Caco-2 (cell line): ENCODE measurements around the gene H3-3A. TPM values are rescaled to one million over a fixed set of nuclear protein-coding genes. Genes with fewer than 3 reads are reported as not detected.

Experiments
- BruUV-seq: library from RNA; stranded (reverse); fragments of 400-500 nt; replicated peaks from 2 replicates; lab custom pipeline; 2021; lab: Mats Ljungman, UMichigan
- CTCF ChIA-PET: fragments of 300-600 bp; sonication (Branson Sonifier 250); formaldehyde crosslinking; loops from one replicate; lab custom pipeline; 2022; ENCODE audit warnings: antibody characterized with exemption; lab: Charles Lee
- POLR2A ChIA-PET: fragments of 300-600 bp; sonication (Branson Sonifier 250); formaldehyde crosslinking; loops from one replicate; lab custom pipeline; 2022; ENCODE audit warnings: antibody characterized with exemption; lab: Charles Lee
- DNase-seq, 2 experiments: peaks; one replicate each; pipeline versions ENCODE4 v3.0.0 to v3.0.0-alpha.2; 2020 to 2022
- H3K27me3 ChIP-seq: replicated peaks from 2 replicates; pipeline ENCODE4 v1.6.0; 2011; ENCODE audit warnings: low read length; ENCODE audit not compliant: control insufficient read depth, insufficient read depth
- H3K36me3 ChIP-seq: 2 replicates; pipeline ENCODE4 v1.5.1; 2011; ENCODE audit warnings: low read length; ENCODE audit not compliant: control insufficient read depth, insufficient read depth
- H3K4me1 ChIP-seq: fragments of 250-450 bp; sonication (Bioruptor Pico); 2 replicates; pipeline ENCODE4 v1.5.1; 2020; ENCODE audit warnings: mild to moderate bottlenecking
- H3K4me3 ChIP-seq: 2 replicates; pipeline ENCODE4 v1.5.1; 2011; ENCODE audit warnings: low read depth, mild to moderate bottlenecking, control low read depth, low read length
- H3K9me3 ChIP-seq: fragments of 250-450 bp; sonication (Bioruptor Pico); 2 replicates; pipeline ENCODE4 v1.5.1; 2020; ENCODE audit warnings: mild to moderate bottlenecking, moderate library complexity
- H3K27ac Mint-ChIP-seq: one replicate; pipeline ENCODE4 v1.8.0; 2022; ENCODE audit warnings: mixed read lengths; ENCODE audit not compliant: unreplicated experiment
- H3K27me3 Mint-ChIP-seq: one replicate; pipeline ENCODE4 v1.8.0; 2022; ENCODE audit warnings: mixed read lengths; ENCODE audit not compliant: insufficient read depth, unreplicated experiment
- H3K36me3 Mint-ChIP-seq: one replicate; pipeline ENCODE4 v1.8.0; 2022; ENCODE audit warnings: mild to moderate bottlenecking, mixed read lengths; ENCODE audit not compliant: insufficient read depth, unreplicated experiment
- H3K4me1 Mint-ChIP-seq: one replicate; pipeline ENCODE4 v1.8.0; 2022; ENCODE audit warnings: low read depth, mixed read lengths; ENCODE audit not compliant: unreplicated experiment
- H3K4me3 Mint-ChIP-seq: one replicate; pipeline ENCODE4 v1.8.0; 2022; ENCODE audit warnings: mild to moderate bottlenecking, moderate library complexity, mixed read lengths; ENCODE audit not compliant: unreplicated experiment
- H3K9me3 Mint-ChIP-seq: one replicate; pipeline ENCODE4 v1.8.0; 2022; ENCODE audit warnings: mixed read lengths; ENCODE audit not compliant: unreplicated experiment
- intact Hi-C: fragments of 100-400 bp; cut with micrococcal nuclease; formaldehyde crosslinking; loops from one replicate; pipeline ENCODE4 v1.10.0; 2022; ENCODE audit not compliant: unreplicated experiment
- total RNA-seq: library from RNA; stranded (reverse); gene quantifications from 2 replicates; pipeline ENCODE4 v1.2.3, GENCODE V29; 2022
- TF ChIP-seq, protein P1 (sequence below), 2 experiments: fragments of 200-600 bp in 1 of 2; IDR thresholded peaks; 1 replicate in 1 of 2; 2 replicates in 1 of 2; pipeline versions ENCODE4 v1.5.1 to v1.8.0; 2011 to 2022; ENCODE audit warnings: antibody characterized with exemption in 1 of 2, control low read depth in 1 of 2, inconsistent platforms in 1 of 2, low read depth in 1 of 2, low read length in 1 of 2, mild to moderate bottlenecking in 1 of 2, moderate library complexity in 1 of 2; ENCODE audit not compliant: insufficient read depth in 1 of 2, severe bottlenecking in 1 of 2, unreplicated experiment in 1 of 2

The H3-3A gene
- total RNA-seq, 1 experiment from 2014 or later: 512 TPM

DNA sequence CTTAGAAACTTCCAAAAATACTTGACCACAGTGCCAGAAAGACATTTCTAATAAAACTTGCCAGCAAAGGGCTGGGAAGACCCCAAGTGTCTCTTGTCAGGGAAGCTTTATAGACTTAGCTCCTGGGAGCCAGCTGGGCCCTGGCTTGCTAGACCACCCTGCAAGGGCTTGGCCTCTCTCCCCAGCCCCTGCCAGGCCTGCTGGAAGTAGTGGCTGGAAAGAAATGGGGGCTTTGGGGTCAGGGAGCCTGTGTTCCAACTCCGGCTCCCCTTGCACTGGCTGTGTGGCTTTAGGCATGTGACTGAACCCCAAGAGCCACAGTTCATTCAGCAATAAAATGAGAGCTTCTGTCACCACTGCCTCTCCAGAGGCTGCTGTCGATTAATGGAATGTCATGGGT is 31.1 kb downstream of the H3-3A start:
- Mint-ChIP-seq H3K27ac (no peak overlapping the region), H3K4me1 (peaks cover 12% of the 10 kb centered on the region), H3K4me3 (no peak overlapping the region), H3K36me3 (no peaks in the 10 kb centered on the region), H3K9me3 (no peaks in the 10 kb centered on the region), H3K27me3 (no peaks in the 10 kb centered on the region)
- TF ChIP-seq, protein P1, sequence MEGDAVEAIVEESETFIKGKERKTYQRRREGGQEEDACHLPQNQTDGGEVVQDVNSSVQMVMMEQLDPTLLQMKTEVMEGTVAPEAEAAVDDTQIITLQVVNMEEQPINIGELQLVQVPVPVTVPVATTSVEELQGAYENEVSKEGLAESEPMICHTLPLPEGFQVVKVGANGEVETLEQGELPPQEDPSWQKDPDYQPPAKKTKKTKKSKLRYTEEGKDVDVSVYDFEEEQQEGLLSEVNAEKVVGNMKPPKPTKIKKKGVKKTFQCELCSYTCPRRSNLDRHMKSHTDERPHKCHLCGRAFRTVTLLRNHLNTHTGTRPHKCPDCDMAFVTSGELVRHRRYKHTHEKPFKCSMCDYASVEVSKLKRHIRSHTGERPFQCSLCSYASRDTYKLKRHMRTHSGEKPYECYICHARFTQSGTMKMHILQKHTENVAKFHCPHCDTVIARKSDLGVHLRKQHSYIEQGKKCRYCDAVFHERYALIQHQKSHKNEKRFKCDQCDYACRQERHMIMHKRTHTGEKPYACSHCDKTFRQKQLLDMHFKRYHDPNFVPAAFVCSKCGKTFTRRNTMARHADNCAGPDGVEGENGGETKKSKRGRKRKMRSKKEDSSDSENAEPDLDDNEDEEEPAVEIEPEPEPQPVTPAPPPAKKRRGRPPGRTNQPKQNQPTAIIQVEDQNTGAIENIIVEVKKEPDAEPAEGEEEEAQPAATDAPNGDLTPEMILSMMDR (IDR thresholded peaks at IDR 0.05; ENCODE audit: insufficient read depth in 1 of 2, low read depth in 1 of 2, low read length in 1 of 2, severe bottlenecking in 1 of 2, unreplicated experiment in 1 of 2): no peak
- POLR2A ChIA-PET: interaction anchor here (0.5 kb wide), 1 partner anchor 1050 kb away, joined by 3 read pairs; no protein-coding TSS in a partner anchor
- H3K4me3 ChIP-seq: no peak overlapping the region
- no peaks in the 10 kb centered on the region for H3K36me3 ChIP-seq
- intact Hi-C loops: no loop called here
- H3K27me3 ChIP-seq: no peaks in the 10 kb centered on the region
- no peaks in the 10 kb centered on the region for H3K9me3 ChIP-seq
- H3K4me1 ChIP-seq: peaks cover 8% of the 10 kb centered on the region; the same call in 1 of the 2 replicates
- CTCF ChIA-PET: interaction anchor here (1.4 kb wide), 1 partner anchor 29 kb away, joined by 5 read pairs; no protein-coding TSS in a partner anchor
- no TSS peak for BruUV-seq
- DNase-seq: peak in 1 of 2 experiments; percentile 1

DNA sequence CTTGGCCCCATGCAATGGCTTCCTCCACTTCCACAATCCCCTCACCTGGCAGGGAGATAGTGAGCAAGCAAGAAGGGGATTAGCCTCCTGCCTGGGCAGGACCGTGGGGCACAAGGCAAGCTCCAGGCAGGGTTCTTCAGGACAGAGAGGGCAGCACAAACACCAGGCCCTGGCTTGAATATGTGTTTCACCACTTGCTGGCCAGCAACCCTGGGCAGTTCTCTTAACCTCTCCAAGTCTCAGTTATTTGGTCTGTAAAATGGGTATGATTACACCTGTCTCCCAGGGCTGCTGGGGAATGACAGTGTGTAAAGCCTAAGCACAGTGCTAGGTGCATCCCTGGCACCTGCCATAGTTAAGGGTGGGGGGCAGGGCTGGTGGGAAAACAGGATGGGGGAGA is 31.9 kb downstream of the H3-3A start:
- CTCF ChIA-PET: no interaction called here
- TF ChIP-seq, protein P1 (IDR thresholded peaks at IDR 0.05; ENCODE audit: insufficient read depth in 1 of 2, low read depth in 1 of 2, low read length in 1 of 2, severe bottlenecking in 1 of 2, unreplicated experiment in 1 of 2): no peak

DNA sequence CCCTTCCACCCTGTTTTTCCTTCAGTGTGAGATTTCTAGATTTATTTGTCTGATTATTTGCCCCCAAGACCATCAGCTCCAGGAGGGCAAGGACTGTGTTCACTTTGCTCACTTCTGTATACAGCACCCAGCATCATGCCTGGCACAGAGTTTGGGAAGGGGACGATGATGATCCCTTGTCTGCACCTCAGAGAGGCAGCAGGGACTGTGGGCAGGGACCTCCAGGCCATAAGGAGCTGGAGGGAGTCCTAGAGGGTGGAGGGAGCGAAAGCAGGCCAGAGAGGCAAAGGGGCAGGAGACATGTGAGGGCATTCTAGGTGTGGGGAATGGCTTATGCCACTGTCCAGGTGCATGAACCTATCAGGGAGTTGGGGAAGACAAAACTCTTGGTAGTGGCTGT is 32.8 kb downstream of the H3-3A start:
- H3K4me3 Mint-ChIP-seq: no peak overlapping the region
- no peaks in the 10 kb centered on the region for H3K36me3 Mint-ChIP-seq
- no peak for DNase-seq
- no peaks in the 10 kb centered on the region for H3K27me3 ChIP-seq
- ChIA-PET CTCF (interaction anchor here (0.6 to 1.1 kb wide), 2 partner anchors 9 to 529 kb away, joined by 3 to 13 read pairs; no protein-coding TSS in a partner anchor), POLR2A (no interaction called here)
- no peaks in the 10 kb centered on the region for H3K36me3 ChIP-seq
- H3K9me3 ChIP-seq: no peaks in the 10 kb centered on the region
- BruUV-seq: no TSS peak
- TF ChIP-seq, protein P1 (IDR thresholded peaks at IDR 0.05; ENCODE audit: insufficient read depth in 1 of 2, low read depth in 1 of 2, low read length in 1 of 2, severe bottlenecking in 1 of 2, unreplicated experiment in 1 of 2): no peak
- H3K27ac Mint-ChIP-seq: no peak overlapping the region
- H3K9me3 Mint-ChIP-seq: no peaks in the 10 kb centered on the region
- peaks cover 8% of the 10 kb centered on the region; the same call in 1 of the 2 replicates for H3K4me1 ChIP-seq
- no peak overlapping the region for H3K4me3 ChIP-seq
- peaks cover 12% of the 10 kb centered on the region for H3K4me1 Mint-ChIP-seq
- H3K27me3 Mint-ChIP-seq: no peaks in the 10 kb centered on the region
- intact Hi-C loops: no loop called here

More for the DNA sequence above, 31.9 kb downstream of the H3-3A start:
- no TSS peak for BruUV-seq
- Histone ChIP-seq H3K4me1 (peaks cover 8% of the 10 kb centered on the region; the same call in 1 of the 2 replicates), H3K9me3 (no peaks in the 10 kb centered on the region), H3K36me3 (no peaks in the 10 kb centered on the region), H3K27me3 (no peaks in the 10 kb centered on the region), H3K4me3 (no peak overlapping the region)
- no peak overlapping the region for H3K4me3 Mint-ChIP-seq
- no peaks in the 10 kb centered on the region for H3K27me3 Mint-ChIP-seq
- no peaks in the 10 kb centered on the region for H3K9me3 Mint-ChIP-seq
- H3K4me1 Mint-ChIP-seq: peaks cover 12% of the 10 kb centered on the region
- intact Hi-C loops: no loop called here
- DNase-seq: peak in 1 of 2 experiments; percentile 27
- H3K36me3 Mint-ChIP-seq: no peaks in the 10 kb centered on the region
- H3K27ac Mint-ChIP-seq: no peak overlapping the region
- POLR2A ChIA-PET: no interaction called here
